Activated T-cell treated with anti-CD3 and anti-CD28 coated beads for 1 hour (primary cell): ENCODE measurements around the gene COL6A3.
"Not testable (repeated sequence)": the region's sequence is repeated elsewhere in the genome, so short reads cannot be mapped to it uniquely, and the experiment has no call there.

ENCODE experiments used
- DNase-seq: peaks from one replicate; pipeline ENCODE4 v3.0.0-alpha.2; 2020; ENCODE audit warnings: low read depth

COL6A3 gene

DNA sequence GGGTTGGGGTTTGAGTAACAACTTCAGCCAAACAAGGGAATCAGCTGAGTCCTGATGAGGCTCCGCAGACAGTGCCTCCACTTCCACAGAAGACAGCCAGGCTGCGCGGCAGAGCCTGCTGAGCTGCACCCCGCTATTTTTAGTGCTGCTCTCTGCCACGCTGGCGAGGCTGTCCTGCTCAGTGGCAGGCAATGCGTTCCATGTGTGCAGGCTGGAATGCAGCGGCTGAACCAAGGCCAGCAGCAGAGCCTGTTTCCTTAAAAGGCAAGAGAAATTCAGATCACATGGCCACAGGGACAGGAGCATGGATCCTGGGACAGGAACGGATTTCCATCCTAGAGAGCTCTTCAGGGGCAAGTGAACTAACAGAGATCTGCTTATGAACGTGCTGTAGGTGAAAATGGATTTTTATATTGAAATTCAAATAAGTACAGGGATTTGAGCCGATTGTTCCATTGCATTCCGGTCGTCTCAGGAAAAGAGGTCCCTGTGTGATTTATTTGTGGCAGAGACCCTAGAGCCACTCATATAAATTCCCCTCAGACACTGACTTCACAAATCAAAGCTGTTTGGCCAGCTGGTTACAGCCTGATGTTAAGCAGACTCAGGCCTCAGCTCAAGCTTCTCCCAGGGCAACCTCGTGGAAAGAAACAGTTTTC is 98.7 kb downstream of the COL6A3 start:
- DNase-seq: no peak

DNA sequence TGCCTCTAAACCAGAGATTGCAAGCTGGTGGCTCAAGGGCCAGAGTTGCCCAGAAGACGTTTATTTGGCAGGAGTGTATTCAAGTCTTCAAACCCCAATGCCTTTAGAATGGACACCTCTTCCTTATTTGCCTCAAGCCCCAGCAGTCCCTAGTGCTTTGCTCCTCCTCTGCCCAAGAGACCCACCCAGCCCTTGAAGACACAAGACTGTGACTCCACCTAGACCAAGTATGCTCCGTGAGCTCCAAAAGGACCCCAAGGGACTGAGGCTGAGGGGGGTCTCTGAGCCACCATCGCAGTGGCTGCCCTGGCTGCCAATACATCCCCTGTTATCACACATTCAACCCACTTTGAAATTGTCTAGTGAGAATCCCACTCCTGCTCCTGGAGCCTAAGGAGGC is 99.3 kb downstream of the COL6A3 start:
- no peak for DNase-seq

DNA sequence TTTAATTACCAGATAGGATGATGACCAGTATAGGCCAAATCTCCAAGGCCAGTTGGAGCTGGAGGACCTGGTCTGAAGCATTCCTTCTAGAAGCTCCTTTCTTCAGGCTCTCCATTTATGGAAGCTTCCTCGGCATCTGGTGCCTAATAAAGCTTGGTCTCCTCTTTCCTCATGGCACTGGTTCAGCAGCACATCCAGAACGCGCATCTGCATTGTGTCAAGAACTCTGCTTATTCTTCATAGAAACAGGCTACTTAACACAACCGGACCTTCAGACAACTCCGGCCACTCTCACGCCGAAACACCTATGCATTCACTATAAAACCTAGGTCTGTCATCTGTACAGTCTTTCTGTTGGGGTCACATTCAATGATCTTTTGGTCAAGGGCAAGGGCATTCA is 99.8 kb downstream of the COL6A3 start:
- DNase-seq: no peak

DNA sequence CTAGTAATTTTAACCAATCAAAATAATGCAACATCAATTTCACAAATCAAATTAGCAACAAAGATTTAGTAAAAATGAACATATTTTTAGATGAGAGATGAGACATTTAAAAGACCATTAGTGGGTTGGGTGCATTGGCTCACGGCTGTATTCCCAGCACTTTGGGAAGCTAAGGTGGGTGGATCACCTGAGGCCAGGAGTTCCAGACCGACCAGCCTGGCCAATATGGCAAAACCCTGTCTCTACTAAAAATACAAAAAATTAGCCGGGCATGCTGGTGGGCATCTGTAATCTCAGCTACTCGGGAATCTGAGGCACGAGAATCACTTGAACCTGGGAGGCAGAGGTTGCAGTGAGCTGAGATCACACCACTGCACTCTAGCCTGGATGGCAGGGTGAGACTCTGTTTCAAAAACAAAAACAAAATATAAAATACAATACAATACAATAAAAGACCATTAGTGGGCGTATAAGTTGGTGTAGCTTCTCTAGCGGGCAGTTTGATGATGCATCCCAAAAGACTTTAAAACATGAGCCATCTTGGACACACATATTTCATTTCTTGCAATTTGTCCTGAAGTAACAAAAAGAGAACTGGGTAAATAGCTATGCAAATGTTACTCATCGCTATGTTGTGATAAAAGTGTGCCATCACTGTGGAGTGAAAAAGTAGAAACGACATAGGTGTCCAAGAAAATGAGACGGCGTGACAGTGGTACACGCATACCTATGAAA is 101.8 kb downstream of the COL6A3 start:
- DNase-seq: no peak

DNA sequence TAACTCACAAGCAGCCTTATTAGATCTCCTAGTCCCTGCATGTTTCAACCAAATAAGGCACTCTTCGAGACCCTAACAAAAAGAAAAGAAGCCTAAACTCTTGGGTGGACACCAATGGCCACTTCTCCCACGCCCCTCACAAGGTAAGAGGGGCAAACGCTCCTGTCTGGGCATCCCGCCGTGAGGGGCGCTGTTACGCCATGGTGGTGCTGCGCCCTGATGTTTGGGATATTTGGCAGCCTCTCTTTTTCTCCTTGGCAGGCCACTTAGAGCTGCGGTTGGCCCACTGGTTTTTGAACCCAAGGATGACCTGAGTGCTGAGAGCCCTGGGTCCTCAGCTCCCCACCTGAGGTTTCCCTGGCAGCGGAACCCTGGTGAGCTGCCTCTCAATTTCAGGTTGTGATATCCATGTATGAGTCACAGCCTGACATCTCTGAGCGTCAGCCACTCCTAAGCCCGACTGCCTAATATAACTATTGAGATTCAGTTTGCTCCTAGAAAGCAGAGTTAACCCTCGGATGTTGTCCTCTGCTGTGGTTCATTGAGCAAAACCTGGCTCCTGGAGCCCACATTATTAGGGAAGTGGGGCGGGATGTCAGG is 103.3 kb downstream of the COL6A3 start:
- DNase-seq: no peak

DNA sequence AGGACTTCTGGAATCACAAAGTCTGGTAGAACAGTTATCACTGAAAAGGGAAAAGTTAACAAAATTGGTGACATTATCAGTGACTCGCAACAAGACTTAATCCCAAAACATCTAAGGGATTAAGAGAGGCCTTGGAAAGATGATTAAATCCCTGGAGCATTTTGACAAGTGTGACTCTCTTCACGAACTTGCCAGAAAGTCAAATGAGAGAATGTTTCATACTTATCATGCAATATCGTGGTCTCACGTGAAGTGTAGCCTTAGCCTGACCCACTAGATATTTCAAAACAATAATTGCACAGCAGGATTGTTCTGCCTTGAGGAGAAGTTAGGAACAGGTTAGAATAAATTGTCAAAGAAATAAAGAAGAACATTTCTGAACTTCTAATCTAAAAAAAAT is 104.5 kb downstream of the COL6A3 start:
- DNase-seq: no peak

DNA sequence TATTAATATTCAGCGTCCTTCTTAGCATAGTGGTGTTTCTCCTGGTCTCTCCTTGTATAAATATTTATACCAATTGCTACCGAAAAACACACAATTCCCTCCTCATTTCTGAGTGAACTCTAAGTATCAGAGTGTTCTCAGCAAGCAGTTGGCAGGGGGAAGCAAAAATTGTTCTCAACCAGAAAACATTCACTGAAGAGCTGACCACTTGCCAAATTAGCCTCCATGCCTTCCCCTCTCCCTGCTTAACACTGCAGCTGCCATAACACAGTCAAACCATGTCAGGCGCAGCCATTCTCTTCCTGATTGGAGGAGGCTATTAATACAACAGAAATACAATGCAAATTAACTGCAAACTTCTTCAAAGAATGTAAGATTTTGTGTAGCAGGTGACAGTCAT is 105.0 kb downstream of the COL6A3 start:
- no peak for DNase-seq

DNA sequence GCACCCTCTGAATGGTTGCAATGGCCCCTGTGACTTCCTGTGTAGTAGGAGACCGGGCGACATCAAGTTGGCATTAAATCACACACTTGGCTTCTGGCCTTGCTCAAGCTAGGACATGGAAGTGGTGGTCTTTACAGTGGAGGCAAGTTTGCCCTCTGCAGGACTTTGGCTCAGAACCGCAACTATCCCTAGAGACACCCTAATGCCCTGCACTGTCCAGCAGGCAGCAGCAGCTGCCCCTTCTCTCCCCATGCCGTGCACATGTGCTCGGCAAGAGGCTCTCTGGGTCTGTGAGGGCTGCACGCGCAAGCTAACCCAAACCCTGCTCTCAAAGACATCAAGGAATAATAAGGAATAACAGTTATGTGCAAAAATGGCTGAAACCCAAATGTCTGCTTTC is 106.5 kb downstream of the COL6A3 start:
- DNase-seq: no peak

DNA sequence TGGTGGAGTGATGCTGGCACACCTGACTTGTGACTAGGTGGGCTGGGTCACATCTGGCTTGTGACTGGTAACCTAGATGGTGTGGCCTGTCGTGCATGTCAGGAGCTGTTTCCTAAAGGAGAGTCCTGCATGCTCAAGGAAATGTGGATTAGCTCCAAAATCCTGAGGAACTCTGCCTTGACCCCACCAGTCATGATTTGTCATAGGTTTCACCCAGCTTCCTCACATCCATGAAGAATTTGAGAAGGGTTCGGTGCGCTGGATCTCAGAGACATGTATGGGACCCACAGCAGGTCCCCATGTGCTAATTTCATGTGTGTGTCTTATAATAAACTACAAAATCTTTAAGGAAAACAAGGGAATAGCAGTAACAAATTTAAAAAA is 107.2 kb downstream of the COL6A3 start:
- DNase-seq: no peak

DNA sequence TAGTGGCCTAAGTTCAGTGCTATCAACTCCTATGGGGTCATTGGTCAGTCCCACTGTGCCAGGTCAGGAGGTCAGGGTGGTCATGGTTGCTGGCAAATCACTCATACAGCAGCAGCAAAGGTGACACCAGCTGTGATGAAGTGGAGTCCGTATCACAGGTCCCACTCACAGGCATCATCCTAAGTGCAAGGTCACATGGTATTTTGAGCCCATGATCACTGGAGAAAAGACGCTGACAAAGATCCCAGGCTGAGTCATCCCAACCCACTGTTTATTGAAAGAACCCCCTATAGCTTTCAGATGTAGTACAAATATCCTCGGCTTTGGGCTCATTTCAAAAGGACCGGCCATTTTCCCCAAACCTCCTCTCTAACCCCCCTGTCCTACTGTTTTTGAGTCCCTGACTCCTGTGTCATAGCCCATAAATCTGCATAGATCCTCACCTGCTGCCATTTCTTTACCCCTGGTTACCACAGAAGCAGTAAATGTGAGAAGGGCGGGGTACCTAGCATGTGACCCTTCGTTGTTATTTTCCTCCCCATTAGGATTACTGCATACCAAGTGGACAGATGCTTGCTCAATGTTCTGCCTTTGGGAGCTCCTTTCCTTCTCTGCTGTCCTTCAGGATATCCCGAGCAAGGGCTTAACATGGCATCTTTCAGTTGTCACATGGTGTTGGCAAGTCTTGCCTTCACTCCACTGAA is 107.7 kb downstream of the COL6A3 start:
- no peak for DNase-seq

DNA sequence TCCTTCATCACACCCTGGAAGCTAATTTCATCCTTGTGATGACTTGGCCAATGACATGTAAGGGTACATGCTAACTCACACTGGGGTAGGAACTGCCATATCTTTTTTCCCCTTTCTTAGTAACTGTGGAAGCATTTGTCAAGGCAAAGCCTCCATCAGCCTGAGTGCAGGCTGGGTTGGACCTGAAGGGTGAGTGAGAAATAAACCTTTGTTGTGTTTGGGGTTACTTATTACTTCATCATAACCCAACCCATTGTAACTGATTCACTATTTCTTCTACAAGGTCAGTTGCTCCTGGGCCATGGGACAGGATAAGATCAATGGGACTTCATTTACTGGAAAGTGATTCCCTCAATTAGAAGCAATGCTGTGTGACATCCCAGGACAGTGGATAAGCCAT is 108.4 kb downstream of the COL6A3 start:
- DNase-seq: no peak

DNA sequence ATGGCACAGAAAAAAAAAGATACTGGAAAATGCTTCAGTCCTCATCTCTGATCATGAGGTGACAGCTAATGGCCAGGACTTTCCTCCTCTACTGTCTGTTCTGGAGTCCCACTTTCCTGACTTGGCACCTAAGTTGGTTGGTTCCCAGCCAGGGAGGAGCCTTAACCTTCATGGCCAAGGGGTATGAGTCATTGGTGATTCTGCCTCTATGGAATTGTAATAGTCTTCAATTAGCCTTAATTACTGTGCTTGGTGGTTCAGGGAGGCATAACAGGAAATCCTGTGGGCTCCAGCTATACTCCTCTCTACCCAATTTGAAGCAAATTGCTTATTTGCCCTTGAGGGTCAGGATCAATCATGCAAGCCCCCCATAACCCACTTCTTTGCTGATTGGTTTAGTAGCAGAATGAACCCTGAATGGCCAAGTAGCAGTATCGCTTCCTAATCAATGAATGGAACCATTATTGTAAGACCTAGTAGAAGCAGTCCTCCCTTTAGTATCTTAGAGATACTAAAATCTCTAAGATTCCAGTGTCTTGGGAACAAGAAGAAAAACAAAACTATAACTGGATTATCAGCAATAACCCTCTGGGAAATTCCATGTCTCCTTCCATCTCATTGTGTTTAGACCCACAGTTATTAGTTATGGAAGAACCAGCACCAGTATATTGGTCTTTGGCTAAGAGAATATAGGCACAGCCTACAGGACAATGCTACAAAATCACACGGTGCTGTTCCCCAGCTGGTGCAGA is 109.0 kb downstream of the COL6A3 start:
- no peak for DNase-seq

DNA sequence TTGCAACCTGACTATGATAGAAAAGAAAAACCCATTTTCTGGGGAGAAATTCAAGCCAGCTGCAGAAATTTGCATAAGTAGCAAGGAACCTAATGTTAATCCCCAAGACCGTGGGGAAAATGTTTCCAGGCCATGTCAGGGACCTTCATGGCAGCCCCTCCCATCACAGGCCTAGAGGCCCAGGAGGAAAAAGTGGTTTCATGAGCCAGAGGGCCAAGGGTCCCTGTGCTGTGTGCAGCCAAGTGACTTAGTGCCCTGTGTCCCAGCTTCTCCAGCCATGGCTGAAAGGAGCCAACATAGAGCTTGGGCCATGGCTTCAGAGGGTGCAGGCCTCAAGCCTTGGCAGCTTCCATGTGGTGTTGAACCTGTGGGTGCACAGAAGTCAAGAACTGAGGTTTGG is 110.7 kb downstream of the COL6A3 start:
- DNase-seq: not testable (repeated sequence)

DNA sequence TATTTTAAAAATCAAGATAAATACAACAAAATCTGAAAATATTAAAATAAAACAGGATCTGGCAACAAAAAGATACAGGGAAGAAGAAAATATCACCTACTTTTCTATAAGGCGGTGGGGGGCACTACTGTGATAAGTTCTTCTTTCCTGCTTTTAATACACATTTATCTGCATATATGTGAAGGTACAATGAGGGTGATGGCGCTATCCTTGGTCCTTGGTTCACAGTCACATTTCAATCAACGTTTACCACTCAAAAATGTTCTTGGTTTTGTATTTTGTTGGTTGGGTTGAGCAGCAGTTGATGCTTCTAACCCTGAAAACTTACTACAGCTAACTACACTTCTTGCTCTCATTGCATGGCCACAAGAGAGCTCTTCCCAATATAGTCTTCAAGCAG is 112.4 kb downstream of the COL6A3 start:
- DNase-seq: no peak

DNA sequence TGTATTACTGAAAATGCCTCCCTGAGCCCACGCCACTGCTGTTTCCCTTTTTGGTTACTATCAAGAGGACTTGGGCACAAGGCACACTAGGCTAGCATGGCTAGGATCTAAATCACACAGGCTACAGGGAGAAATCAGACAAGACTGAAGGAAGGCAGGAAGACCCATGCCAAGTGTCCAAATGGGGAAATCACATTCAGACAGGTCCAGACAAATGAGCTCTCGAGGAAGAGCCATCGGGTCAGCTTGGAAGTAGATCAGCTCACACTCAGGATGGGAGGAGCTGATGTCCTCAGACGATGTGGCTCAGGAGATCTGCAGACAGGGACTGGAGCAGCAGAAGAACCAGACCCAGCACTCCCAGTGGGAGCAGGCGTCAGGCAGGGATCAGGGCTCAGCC is 113.2 kb downstream of the COL6A3 start:
- no peak for DNase-seq

DNA sequence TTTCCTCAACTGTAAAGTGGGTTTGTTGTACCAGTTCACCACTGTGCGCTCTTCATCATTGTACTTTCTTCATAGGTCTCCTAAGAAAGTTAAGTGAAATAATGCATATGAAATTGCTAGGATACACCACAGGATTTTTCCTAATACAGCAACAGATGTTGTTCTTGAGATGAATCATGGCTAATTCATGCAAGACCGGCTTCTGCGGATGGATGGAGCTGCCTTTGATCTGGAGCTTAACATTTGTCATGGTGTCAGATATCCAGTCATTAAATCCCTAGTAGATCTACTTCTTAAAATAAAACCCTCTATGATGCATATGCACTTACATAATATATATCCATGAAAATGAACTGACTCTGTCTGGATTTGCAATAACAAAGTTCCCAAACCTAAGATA is 114.1 kb downstream of the COL6A3 start:
- DNase-seq: no peak

DNA sequence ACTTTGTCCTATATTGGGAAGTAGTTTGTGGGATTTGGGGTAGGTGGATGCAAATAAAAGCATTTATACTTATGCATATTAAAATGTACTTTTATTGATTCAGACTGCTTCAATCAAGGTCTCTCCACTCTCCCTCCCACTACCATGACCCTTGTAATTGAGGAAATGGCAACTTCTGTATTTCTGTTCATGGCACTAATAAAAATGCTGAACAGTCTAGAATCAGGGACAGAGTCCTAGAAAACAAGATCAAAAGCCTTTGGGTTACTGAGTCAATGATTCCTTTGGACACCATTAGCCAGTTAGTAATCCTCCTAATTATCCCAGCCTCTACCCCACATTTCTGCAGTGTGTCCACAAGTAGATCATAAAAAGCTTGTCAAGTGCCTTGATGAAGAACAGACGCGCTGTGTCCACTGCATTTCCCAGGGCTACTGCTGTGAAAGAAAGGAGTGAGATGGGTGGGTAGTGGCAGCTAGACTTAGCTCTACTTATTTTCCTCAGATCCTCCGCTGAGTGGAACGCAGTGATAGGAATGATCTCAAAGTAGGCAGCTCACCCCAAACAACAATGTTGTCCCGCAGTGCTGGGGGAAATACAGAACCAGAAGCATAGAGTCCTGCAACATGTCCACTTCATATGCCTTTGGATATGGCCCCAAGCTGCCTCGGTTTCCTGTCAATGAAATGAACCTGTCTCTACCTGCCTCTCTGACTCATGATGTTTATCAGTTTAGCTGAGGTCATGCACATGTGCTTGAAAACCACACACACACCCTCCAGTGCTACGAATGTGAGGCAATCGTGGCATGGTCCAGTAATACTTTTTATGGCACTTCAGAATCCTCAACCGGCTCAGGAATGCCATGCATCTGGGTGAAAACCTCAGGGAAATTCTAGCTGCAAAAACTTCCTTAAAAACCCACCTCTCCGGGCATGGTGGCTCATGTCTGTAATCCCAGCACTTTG is 115.5 kb downstream of the COL6A3 start:
- no peak for DNase-seq

DNA sequence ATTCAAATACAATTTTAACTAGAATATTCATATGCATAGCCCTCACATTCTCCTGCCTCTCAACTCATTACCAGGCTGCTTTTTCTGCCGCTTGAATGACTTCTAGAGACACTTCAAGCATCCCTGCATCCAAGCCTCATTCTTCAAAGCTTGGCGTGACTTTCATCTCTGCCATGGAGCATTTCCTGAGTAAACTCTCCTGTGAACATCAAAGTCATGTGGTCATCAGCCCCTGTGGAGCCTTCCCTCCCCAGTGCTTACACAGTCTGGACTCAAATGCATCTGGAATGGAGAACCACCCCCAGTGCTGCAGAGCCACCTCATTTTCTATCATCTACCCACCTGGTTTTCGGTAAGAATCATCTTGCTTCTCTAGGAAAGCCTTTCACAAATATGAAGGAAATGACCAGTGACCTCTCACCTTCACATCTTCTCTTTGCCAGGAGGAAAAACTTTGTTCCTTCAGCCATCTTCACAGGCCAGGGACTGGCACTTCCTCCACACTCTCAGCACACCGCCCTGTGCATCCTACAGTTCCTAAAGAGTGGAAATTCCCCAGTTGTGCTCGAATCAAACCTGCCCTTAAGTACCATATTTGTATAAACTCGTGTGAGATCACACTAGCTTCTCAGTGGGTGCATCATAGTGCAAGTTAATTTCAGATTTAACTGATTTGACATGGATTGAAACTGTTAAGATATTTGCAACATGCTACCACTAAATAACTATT is 116.4 kb downstream of the COL6A3 start:
- DNase-seq: no peak

DNA sequence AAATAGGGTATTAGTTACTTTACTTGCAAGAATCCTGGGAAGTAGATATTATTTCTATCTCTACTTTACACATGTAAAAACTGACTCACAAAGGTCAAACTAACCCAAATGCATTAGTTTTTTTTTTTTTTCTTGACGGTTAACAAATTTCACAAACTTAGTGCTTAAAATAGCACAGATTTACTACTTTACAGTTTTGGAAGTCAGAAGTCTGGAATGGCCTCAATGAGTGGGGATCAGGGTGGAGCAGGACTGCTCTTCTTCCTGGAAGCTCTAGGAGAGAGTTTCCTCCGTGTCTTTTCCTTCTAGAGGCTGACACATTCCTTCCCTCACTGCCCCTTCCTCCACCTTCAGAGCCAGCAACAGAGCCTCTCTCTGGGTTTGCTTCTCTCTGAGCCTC is 117.2 kb downstream of the COL6A3 start:
- DNase-seq: no peak

DNA sequence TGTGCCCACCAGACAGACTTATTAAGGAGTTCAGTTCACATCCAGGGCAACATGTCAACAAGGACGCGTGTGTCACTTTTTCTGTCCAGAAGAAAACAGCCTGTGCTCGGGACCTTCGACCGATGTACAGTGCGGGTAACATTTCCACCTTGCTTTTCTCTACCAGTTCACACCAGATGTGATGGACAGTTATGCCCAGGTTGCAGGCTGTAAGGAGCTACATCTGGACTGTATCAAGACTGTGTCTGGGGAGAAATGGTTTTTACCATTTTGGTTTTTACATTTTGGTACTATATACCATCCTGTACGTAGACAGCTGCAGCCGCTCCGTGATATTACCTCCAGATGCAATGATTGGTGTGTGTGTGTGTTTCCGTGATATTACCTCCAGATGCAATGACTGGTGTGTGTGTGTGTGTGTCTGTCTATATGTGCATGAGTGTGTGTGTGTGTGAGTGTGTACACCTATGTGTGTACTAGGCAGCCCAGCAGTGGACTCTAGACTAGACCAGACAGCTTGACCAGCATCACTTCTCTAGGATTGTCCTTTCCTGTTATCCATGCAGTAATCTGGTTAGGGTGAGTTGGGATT is 118.0 kb downstream of the COL6A3 start:
- DNase-seq: no peak
